ENCODE results near the gene IKBKG. TPM values are rescaled to one million over a fixed set of nuclear protein-coding genes. Genes with fewer than 3 reads are reported as not detected.

IKBKG gene
- total RNA-seq, 1 donor from 2014 or later, result 20.6 TPM

GRCh38 chrX:154595559-154596249, 48.3 kb downstream of the IKBKG start:
- no peak for TF ChIP-seq CTCF (IDR thresholded peaks at IDR 0.05; ENCODE audit: unreplicated experiment)
- Mint-ChIP-seq H3K4me1 (peaks cover 12% of the 10 kb centered on the region), H3K4me3 (no peak overlapping the region), H3K9me3 (peaks cover 46% of the 10 kb centered on the region), H3K36me3 (no peaks in the 10 kb centered on the region), H3K27ac (peak overlapping the region; percentile 23), H3K27me3 (ENCODE audit: low read depth) (peaks cover 4% of the 10 kb centered on the region)
- DNase-seq (ENCODE audit: low spot score in 2 of 2, unreplicated experiment in 2 of 2), result no peak

- Mint-ChIP-seq H3K36me3 (no peaks in the 10 kb centered on the region), H3K27me3 (ENCODE audit: low read depth) (peaks cover 4% of the 10 kb centered on the region), H3K27ac (peak overlapping the region; percentile 23), H3K4me3 (no peak overlapping the region), H3K9me3 (peaks cover 46% of the 10 kb centered on the region), H3K4me1 (peaks cover 12% of the 10 kb centered on the region)
- peak in 1 of 2 experiments; percentile 43 for DNase-seq (ENCODE audit: low spot score in 2 of 2, unreplicated experiment in 2 of 2)
- no peak for TF ChIP-seq CTCF (IDR thresholded peaks at IDR 0.05; ENCODE audit: unreplicated experiment)
Measured at GRCh38 chrX:154596290-154596929, 49.0 kb downstream of the IKBKG start.

GRCh38 chrX:154597221-154597620, 49.8 kb downstream of the IKBKG start:
- Mint-ChIP-seq H3K36me3 (no peaks in the 10 kb centered on the region), H3K9me3 (peaks cover 39% of the 10 kb centered on the region), H3K4me3 (no peak overlapping the region), H3K27ac (no peak overlapping the region), H3K4me1 (peaks cover 12% of the 10 kb centered on the region), H3K27me3 (ENCODE audit: low read depth) (peaks cover 6% of the 10 kb centered on the region)
- no peak for TF ChIP-seq CTCF (IDR thresholded peaks at IDR 0.05; ENCODE audit: unreplicated experiment)
- no peak for DNase-seq (ENCODE audit: low spot score in 2 of 2, unreplicated experiment in 2 of 2)

- DNase-seq (ENCODE audit: low spot score in 2 of 2, unreplicated experiment in 2 of 2), result no peak
- Mint-ChIP-seq H3K9me3 (peaks cover 33% of the 10 kb centered on the region), H3K4me3 (no peak overlapping the region), H3K27me3 (ENCODE audit: low read depth) (peaks cover 4% of the 10 kb centered on the region), H3K4me1 (peaks cover 12% of the 10 kb centered on the region), H3K27ac (no peak overlapping the region), H3K36me3 (no peaks in the 10 kb centered on the region)
- no peak for TF ChIP-seq CTCF (IDR thresholded peaks at IDR 0.05; ENCODE audit: unreplicated experiment)
Measured at GRCh38 chrX:154598656-154599055, 51.2 kb downstream of the IKBKG start.

- no peak for DNase-seq (ENCODE audit: low spot score in 2 of 2, unreplicated experiment in 2 of 2)
- Mint-ChIP-seq H3K27ac (no peak overlapping the region), H3K36me3 (no peaks in the 10 kb centered on the region), H3K9me3 (peaks cover 28% of the 10 kb centered on the region), H3K27me3 (ENCODE audit: low read depth) (peaks cover 10% of the 10 kb centered on the region), H3K4me1 (peaks cover 12% of the 10 kb centered on the region), H3K4me3 (no peak overlapping the region)
- no peak for TF ChIP-seq CTCF (IDR thresholded peaks at IDR 0.05; ENCODE audit: unreplicated experiment)
Measured at GRCh38 chrX:154599531-154599930, 52.1 kb downstream of the IKBKG start.
